IPS DF 4.7 (cell line): ENCODE data around the gene ADNP2.
A peak's percentile ranks its signal among the peaks of the same experiment; 100 is the strongest.
"Not testable (repeated sequence)": the region's sequence is repeated elsewhere in the genome, so short reads cannot be mapped to it uniquely, and the experiment has no call there.

ENCODE experiments used
- DNase-seq: peaks from one replicate; pipeline ENCODE4 v3.0.0-alpha.2; 2013; ENCODE audit warnings: low spot score; ENCODE audit errors: extremely low read depth

ADNP2 gene

DNA sequence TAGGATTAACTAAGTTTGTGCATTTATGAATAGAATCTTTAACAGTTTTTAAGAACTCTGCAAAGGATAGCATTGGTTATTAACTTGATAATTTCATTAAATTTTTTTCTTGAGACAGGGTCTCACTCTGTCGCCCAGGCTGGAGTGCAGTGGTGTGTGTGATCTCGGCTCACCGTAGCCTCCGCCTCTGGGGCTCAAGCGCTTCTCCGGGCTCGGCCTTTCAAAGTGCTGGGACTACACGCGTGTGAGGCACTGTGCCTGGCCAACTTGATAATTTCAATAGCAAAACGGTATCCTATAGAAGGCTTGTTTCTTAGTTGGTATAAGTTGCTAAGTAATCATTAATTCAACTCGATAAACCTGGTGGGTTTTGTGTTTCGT, 38.0 kb downstream of the ADNP2 start:
- no peak for DNase-seq

DNA sequence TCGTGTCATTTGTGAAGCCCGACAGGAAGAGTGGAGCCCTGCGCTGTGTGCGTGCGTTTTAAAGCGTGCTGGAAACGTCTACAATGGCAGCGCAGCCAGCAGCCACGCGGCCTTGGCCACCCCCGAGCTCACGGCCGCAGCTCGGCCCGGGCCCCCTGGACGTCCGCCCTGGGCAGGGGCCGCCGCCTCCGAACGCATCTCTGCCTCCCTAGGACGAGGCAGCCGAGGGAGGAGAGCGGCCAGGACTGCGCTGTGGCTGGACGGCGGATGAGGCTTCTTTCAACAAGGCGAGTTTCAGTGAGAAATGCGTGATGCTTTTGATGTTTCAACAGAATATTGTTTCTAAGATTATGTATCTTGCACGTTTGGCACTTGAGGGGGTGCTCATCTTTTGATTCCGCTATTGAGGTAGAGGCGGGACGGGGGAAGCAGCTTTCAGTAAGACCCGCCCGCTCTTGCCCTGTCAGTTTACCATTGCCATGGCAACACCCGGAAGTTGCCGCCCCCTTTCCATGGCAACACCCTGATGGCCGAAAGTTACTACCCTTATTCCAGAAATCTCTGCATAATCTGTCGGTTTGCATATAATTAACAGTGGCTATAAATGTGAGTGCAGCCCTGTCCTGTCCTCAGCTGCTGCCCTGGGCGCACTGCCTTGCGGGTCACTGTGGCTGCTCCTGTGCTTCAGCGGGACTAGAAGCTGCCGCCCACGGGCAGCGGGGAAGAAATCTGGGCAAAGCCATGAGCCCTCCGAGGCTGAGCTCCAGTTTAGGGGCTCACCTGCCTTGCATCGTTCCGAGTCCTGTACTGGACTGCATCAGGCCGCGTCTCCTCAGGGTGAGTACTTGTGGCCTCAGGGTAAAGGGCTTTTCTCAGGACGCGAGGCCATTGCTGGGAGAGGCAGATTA, 38.6 kb downstream of the ADNP2 start:
- no peak for DNase-seq

DNA sequence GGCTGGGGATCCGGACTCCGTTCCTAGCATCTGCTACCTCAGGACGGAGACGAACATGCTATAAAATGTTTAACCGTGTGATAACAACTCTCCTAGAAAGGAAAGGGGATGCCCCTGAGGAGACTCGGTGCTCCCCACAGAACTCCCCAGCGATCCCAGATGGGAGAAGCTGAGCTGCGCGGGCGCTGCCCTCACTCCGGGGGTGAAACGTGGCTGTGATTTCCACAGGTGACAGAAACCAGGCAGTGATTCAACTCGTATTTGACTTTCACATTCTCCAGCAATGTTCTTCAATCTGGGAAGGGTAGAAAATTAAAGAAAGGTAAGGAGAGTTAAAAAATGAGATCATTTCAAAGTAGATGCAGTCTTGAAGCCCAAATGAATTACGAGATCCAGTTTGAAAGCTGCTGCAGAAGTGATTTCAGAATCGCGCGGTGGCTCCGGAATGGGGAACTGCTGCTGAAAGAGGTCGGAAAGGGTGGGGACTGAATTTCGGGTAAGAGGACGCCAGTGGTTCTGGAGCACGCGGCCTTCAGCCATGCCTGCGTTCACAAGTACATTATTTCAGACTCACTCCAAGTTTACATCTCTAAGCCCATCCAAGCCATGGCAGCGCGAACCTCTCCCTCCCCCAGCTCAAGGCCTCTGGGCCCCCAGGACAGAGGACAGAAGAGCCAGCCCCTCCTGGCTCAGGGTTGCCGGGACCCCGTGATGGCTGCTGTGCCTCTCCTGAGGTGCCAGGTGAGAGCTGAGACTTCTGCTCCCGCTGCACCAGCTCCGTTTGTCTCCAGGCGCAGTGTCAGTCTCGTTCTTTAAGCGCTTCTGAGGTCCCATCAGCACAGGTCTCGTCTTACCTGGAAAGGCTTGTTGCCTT, 39.5 kb downstream of the ADNP2 start:
- DNase-seq = no peak

GRCh38 chr18:80149667-80150066, 40.6 kb downstream of the ADNP2 start:
- no peak for DNase-seq

DNA sequence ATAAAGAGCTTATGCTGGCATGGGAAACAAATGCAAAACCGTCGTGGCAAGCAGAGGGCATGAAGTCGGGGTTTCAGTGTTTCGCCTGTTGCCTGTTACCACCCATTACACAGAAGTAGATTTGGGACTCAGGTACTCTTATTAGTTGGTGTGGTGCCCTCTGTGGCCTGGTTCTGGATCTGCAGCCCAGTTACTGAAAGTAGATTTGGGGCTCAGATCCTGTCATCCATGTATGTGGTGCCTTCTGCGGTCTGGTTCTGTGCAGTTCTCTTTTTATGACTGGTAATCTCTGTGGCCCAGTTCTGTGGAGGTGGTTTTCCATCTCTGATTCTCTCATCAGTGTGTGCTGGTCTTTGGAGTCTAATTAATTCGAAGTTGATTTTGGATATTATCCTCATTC, 45.2 kb downstream of the ADNP2 start:
- DNase-seq = peak; percentile 16

GRCh38 chr18:80157708-80158343, 48.8 kb downstream of the ADNP2 start:
- DNase-seq = peak; percentile 25

DNA sequence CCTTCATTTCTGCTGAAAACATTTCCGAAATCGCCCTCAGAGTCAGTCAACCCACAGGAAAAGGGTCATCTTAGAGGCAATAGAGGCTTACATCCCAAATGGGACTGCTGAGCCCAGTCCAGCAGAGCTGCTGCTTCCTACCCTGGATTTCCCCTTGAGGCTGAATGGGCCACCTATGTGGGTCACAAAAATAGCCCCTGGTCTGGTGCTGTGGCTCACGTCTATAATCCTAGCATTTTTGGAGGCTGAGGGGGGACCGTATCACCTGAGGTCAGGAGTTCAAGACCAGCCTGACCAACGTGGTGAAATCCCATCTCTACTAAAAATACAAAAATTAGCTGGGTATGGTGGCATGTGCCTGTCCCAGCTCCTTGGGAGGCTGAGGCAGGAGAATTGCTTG, 49.3 kb downstream of the ADNP2 start:
- no peak for DNase-seq

DNA sequence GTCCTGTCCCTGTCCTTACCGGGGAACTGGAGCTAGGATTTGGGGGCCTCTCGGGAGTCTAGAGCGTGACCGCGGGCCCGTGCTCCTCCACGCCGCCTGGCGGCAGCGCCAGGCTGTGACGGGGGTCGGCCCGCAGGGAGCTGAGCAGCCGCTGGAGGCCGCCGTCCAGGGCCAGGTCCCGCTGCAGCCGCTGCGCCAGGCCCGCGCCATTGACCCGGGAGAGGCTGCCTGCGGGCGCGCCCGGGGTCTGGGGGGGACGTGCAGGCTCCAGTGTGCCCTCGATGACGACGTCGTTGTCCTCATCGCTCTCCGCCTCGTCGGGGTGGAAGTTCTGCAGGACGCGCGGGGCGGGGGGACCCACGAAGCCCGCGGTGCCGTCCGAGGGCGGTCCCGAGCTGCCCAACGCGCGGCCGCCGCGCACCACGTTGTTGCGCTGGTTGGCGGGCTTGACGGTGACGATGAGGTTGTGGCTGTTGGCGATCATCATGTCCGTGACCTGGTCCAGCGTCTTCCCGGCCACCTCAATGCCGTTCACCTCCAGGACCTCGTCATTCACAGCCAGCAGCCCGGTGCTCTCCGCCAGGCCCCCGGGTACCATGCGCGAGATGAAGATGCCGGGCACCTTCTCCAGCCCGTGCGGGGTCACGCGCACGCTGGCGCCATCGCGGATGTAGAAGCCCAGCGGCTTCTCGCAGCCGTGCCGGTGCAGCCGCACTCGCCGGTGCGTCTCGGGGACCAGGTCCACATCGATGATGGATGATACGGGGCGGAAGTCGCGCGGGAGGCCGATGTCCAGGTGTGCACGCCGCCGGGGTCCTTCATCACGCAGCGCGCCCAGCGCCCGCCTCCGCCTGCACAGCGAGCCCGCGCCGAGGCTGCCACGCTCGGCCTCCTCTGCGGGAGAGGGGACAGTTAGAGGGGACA, 50.9 kb downstream of the ADNP2 start:
- DNase-seq = no peak

DNA sequence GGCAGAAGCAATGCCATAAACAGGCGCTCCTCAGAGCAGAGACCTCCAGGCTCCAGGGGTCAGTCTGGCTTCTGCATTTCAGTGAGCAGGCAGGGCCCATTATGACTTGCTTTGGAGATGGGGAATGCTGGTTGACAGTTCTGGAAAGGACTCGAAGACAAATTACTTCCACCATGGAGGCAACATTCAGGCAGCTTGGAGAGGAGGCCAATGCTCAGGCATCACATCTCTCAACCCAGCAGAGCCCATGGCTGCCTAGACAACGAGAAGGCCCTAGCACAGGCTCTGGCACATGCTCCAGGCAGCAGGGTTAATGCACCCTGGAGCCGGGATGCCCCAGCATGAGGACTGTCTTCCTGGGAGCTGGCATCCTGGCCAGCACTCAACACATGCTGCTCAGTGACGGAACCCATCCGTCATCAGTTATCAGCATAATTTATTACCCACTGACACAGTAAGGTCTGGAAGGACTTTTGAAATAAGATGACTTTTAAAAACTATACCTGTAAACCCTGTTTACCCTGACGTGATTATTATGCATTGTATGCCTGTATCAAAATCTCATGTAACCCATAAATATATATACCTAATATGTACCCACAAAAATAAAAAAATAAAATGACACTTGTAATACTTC, 52.8 kb downstream of the ADNP2 start:
- no peak for DNase-seq

DNA sequence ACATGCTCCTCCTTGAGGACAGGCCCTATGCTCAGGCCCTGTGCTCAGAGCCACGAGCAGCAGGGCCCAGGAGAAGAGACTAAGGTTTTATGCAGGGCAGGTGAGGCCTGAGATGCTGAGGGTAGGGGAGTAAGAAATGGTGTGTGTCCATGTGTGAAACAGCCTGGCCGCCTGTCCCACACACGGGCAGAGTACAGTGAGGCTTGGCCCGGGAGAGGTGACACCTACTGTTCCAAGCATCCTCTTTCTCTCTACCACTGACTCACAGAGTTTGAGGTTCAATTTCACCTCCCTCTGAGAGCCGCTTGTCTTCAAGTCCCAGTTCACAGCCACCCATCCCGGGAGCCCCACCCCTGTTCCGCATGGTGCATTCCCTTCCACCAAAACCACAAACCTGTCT, 54.1 kb downstream of the ADNP2 start:
- DNase-seq = no peak

- not testable (repeated sequence) for DNase-seq
Observed at GRCh38 chr18:80164727-80165355, 55.8 kb downstream of the ADNP2 start.

GRCh38 chr18:80166240-80166639, 57.2 kb downstream of the ADNP2 start:
- no peak for DNase-seq

- DNase-seq = no peak
Observed at GRCh38 chr18:80166725-80167124, 57.7 kb downstream of the ADNP2 start.

DNA sequence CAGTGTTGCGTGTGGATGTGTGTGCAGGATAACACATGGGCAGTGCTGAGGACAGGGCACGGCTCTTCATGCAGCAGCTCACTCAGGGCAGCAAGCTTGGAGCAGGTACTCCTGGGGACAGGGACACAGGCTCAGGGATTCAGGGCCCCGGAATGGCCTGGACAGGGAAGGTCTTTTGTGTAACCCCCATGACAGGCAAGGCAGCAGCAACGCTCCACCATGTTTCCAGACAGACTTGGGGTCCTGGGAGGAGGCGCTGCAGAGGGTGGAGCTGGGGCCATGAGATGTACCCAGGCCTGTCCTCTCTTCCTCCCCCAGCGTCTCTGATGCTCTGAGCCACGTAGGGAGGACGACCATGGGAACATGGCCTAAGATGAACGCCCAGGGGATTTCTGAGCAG, 58.3 kb downstream of the ADNP2 start:
- no peak for DNase-seq

GRCh38 chr18:80167931-80168330, 58.9 kb downstream of the ADNP2 start:
- no peak for DNase-seq

DNA sequence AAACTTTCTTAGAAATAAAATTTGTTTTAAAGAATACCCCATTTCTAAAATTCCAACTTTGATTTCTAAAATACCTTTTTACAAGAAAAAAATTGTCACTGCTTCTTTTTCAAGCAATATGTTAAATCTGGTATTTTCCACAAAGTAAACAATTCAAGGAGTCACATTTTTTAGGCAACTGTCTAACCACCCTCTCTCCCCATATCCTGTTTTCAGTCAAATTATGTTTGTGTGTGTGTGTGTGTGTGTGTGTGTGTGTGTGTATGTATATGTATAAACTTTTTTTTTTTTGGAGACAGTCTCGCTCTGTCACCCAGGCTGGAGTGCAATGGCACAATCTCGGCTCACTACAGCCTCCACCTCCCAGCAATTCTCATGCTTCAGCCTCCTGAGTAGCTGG, 59.3 kb downstream of the ADNP2 start:
- DNase-seq = no peak

GRCh38 chr18:80168982-80169381, 59.9 kb downstream of the ADNP2 start:
- DNase-seq = no peak

DNA sequence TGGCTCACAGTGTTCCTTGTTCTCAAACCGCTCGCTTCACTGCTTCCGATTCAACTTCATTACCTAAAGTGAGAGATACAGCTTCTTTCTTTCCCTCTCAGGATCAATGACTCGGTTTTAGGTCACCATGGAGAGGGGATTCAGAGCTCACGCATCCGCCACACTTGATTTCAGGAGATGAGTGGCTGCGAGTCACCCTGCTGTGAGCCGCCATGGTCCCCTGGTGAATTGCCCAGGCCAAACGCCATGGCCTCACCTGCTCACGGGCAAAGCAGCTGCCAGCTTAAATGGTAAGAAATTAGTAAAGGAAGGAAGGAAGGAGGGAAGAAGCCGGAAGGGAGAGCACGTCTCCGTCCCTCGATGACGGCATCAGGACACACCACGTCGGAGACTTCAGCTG, 60.5 kb downstream of the ADNP2 start:
- DNase-seq = no peak

GRCh38 chr18:80170395-80171053, 61.5 kb downstream of the ADNP2 start:
- no peak for DNase-seq
